ENCODE data around the gene SREK1.

Gene SREK1

GRCh38 chr5:66157046-66157445 lies 12.9 kb downstream of the SREK1 start:
- DNase-seq = no peak
- in situ Hi-C loops (cut with HindIII; ENCODE audit: low pct_ligation_motif_present, low pct_unique_long_range_greater_than_20kb, low sequenced_read_pairs) = no loop called here

- in situ Hi-C loops (cut with HindIII; ENCODE audit: low pct_ligation_motif_present, low pct_unique_long_range_greater_than_20kb, low sequenced_read_pairs) = no loop called here
- DNase-seq = no peak
Measured at GRCh38 chr5:66161356-66161755, 17.3 kb downstream of the SREK1 start.

- in situ Hi-C loops (cut with HindIII; ENCODE audit: low pct_ligation_motif_present, low pct_unique_long_range_greater_than_20kb, low sequenced_read_pairs) = no loop called here
- DNase-seq = no peak
Measured at GRCh38 chr5:66164044-66164790, 20.1 kb downstream of the SREK1 start.

GRCh38 chr5:66168226-66168625 lies 24.1 kb downstream of the SREK1 start:
- no peak for DNase-seq
- in situ Hi-C loops (cut with HindIII; ENCODE audit: low pct_ligation_motif_present, low pct_unique_long_range_greater_than_20kb, low sequenced_read_pairs) = no loop called here

- in situ Hi-C loops (cut with HindIII; ENCODE audit: low pct_ligation_motif_present, low pct_unique_long_range_greater_than_20kb, low sequenced_read_pairs) = no loop called here
- peak; percentile 64 for DNase-seq
Measured at GRCh38 chr5:66169534-66169933, 25.4 kb downstream of the SREK1 start.

GRCh38 chr5:66170195-66170919 lies 26.3 kb downstream of the SREK1 start:
- in situ Hi-C loops (cut with HindIII; ENCODE audit: low pct_ligation_motif_present, low pct_unique_long_range_greater_than_20kb, low sequenced_read_pairs) = no loop called here
- DNase-seq = no peak

- in situ Hi-C loops (cut with HindIII; ENCODE audit: low pct_ligation_motif_present, low pct_unique_long_range_greater_than_20kb, low sequenced_read_pairs) = no loop called here
- peak; percentile 39 for DNase-seq
Measured at GRCh38 chr5:66171349-66172344, 27.5 kb downstream of the SREK1 start.

GRCh38 chr5:66174338-66174737 lies 30.2 kb downstream of the SREK1 start:
- in situ Hi-C loops (cut with HindIII; ENCODE audit: low pct_ligation_motif_present, low pct_unique_long_range_greater_than_20kb, low sequenced_read_pairs) = no loop called here
- peak; percentile 32 for DNase-seq

GRCh38 chr5:66178799-66179198 lies 34.7 kb downstream of the SREK1 start:
- in situ Hi-C loops (cut with HindIII; ENCODE audit: low pct_ligation_motif_present, low pct_unique_long_range_greater_than_20kb, low sequenced_read_pairs) = no loop called here
- DNase-seq = no peak

- no peak for DNase-seq
- in situ Hi-C loops (cut with HindIII; ENCODE audit: low pct_ligation_motif_present, low pct_unique_long_range_greater_than_20kb, low sequenced_read_pairs) = no loop called here
Measured at GRCh38 chr5:66179297-66180051, 35.4 kb downstream of the SREK1 start.

GRCh38 chr5:66180282-66181155 lies 36.4 kb downstream of the SREK1 start:
- in situ Hi-C loops (cut with HindIII; ENCODE audit: low pct_ligation_motif_present, low pct_unique_long_range_greater_than_20kb, low sequenced_read_pairs) = no loop called here
- no peak for DNase-seq

GRCh38 chr5:66186108-66186507 lies 42.0 kb downstream of the SREK1 start:
- DNase-seq = no peak
- in situ Hi-C loops (cut with HindIII; ENCODE audit: low pct_ligation_motif_present, low pct_unique_long_range_greater_than_20kb, low sequenced_read_pairs) = no loop called here

- no peak for DNase-seq
- in situ Hi-C loops (cut with HindIII; ENCODE audit: low pct_ligation_motif_present, low pct_unique_long_range_greater_than_20kb, low sequenced_read_pairs) = no loop called here
Measured at GRCh38 chr5:66193419-66193818, 49.3 kb downstream of the SREK1 start.

- in situ Hi-C loops (cut with HindIII; ENCODE audit: low pct_ligation_motif_present, low pct_unique_long_range_greater_than_20kb, low sequenced_read_pairs) = no loop called here
- no peak for DNase-seq
Measured at GRCh38 chr5:66197764-66198405, 53.8 kb downstream of the SREK1 start.

- in situ Hi-C loops (cut with HindIII; ENCODE audit: low pct_ligation_motif_present, low pct_unique_long_range_greater_than_20kb, low sequenced_read_pairs) = no loop called here
- no peak for DNase-seq
Measured at GRCh38 chr5:66198837-66199236, 54.7 kb downstream of the SREK1 start.

GRCh38 chr5:66203531-66203930 lies 59.4 kb downstream of the SREK1 start:
- in situ Hi-C loops (cut with HindIII; ENCODE audit: low pct_ligation_motif_present, low pct_unique_long_range_greater_than_20kb, low sequenced_read_pairs) = no loop called here
- DNase-seq = no peak

- DNase-seq = no peak
- in situ Hi-C loops (cut with HindIII; ENCODE audit: low pct_ligation_motif_present, low pct_unique_long_range_greater_than_20kb, low sequenced_read_pairs) = no loop called here
Measured at GRCh38 chr5:66206465-66206864, 62.4 kb downstream of the SREK1 start.

Data from ACHN (cell line).